GM18861 (cell line): ENCODE results near the gene FANCE.
"Not testable (repeated sequence)": the region's sequence is repeated elsewhere in the genome, so short reads cannot be mapped to it uniquely, and the experiment has no call there.

ENCODE experiments used
- ATAC-seq: cut with Tn5 transposase; IDR thresholded peaks from one replicate; pipeline ENCODE4 v1.9.1; 2021; ENCODE audit not compliant: unreplicated experiment

The FANCE gene

GRCh38 chr6:35429463-35429862, 22.7 kb upstream of the FANCE start:
- ATAC-seq: no peak

- ATAC-seq: no peak
Observed at GRCh38 chr6:35432291-35432690, 19.8 kb upstream of the FANCE start.

GRCh38 chr6:35432702-35433101, 19.4 kb upstream of the FANCE start:
- not testable (repeated sequence) for ATAC-seq

GRCh38 chr6:35435074-35435837, 16.9 kb upstream of the FANCE start:
- no peak for ATAC-seq

- ATAC-seq: no peak
Observed at GRCh38 chr6:35436071-35436857, 15.9 kb upstream of the FANCE start.

GRCh38 chr6:35438378-35439065, 13.6 kb upstream of the FANCE start:
- not testable (repeated sequence) for ATAC-seq

GRCh38 chr6:35439308-35439707, 12.8 kb upstream of the FANCE start:
- no peak for ATAC-seq

- ATAC-seq: no peak
Observed at GRCh38 chr6:35441205-35441604, 10.9 kb upstream of the FANCE start.

- no peak for ATAC-seq
Observed at GRCh38 chr6:35441642-35442041, 10.5 kb upstream of the FANCE start.

- no peak for ATAC-seq
Observed at GRCh38 chr6:35442693-35443092, 9.4 kb upstream of the FANCE start.

GRCh38 chr6:35443341-35444030, 8.7 kb upstream of the FANCE start:
- no peak for ATAC-seq

GRCh38 chr6:35445691-35446090, 6.4 kb upstream of the FANCE start:
- no peak for ATAC-seq

- no peak for ATAC-seq
Observed at GRCh38 chr6:35448191-35448590, 3.9 kb upstream of the FANCE start.

GRCh38 chr6:35449287-35449881, 2.8 kb upstream of the FANCE start:
- ATAC-seq: peak; percentile 52

- no peak for ATAC-seq
Observed at GRCh38 chr6:35451354-35452182, 570 bp upstream of the FANCE start.

GRCh38 chr6:35453236-35453635, 1.1 kb downstream of the FANCE start:
- no peak for ATAC-seq

GRCh38 chr6:35454391-35455110, 2.4 kb downstream of the FANCE start:
- no peak for ATAC-seq

- no peak for ATAC-seq
Observed at GRCh38 chr6:35457907-35458306, 5.8 kb downstream of the FANCE start.

- ATAC-seq: no peak
Observed at GRCh38 chr6:35461270-35461669, 9.1 kb downstream of the FANCE start.
